Stomach (tissue), 9 donors: ENCODE measurements around the gene VANGL1. TPM values are rescaled to one million over a fixed set of nuclear protein-coding genes. Genes with fewer than 3 reads are reported as not detected.

ENCODE experiments used
- DNase-seq, 2 donors: peaks; one replicate each; pipeline versions ENCODE4 v3.0.0 to v3.0.0-alpha.2; 2013 to 2019
- H3K27ac ChIP-seq, 5 donors: fragments of 200-600 bp in 4 of 5; sonication (generic) in 4 of 5; one replicate each; pipeline ENCODE4 v1.5.1; 2013 to 2019; ENCODE audit warnings: mild to moderate bottlenecking in 1 of 5, moderate library complexity in 1 of 5
- H3K27me3 ChIP-seq, 3 donors: fragments of 200-600 bp; sonication (generic); one replicate each; pipeline ENCODE4 v1.5.1; 2017 to 2019; ENCODE audit warnings: mixed run types in 1 of 3
- H3K36me3 ChIP-seq, 4 donors: fragments of 200-600 bp; sonication (generic); 1 replicate in 3 of 4; 2 replicates in 1 of 4; pipeline ENCODE4 v1.5.1; 2016 to 2019
- H3K4me1 ChIP-seq, 4 donors: fragments of 200-600 bp; sonication (generic); one replicate each; pipeline ENCODE4 v1.5.1; 2016 to 2019
- H3K4me3 ChIP-seq, 4 donors: fragments of 200-600 bp; sonication (generic) in 3 of 4; one replicate each; pipeline ENCODE4 v1.5.1; 2016 to 2019; ENCODE audit warnings: mild to moderate bottlenecking in 1 of 4
- H3K9me3 ChIP-seq, 4 donors: fragments of 200-600 bp; sonication (generic); one replicate each; pipeline ENCODE4 v1.5.1; 2016 to 2019
- EP300 ChIP-seq: sonication (generic); formaldehyde crosslinking; IDR thresholded peaks from one replicate; pipeline ENCODE4 v1.6.1; 2017; ENCODE audit warnings: antibody characterized with exemption
- POLR2A ChIP-seq, 4 donors: fragments of 450-650 bp; IDR thresholded peaks; one replicate each; pipeline ENCODE4 v1.6.1; 2016; ENCODE audit warnings: antibody characterized with exemption in 4 of 4, control low read depth in 2 of 4, mild to moderate bottlenecking in 1 of 4, moderate library complexity in 1 of 4
- POLR2AphosphoS5 ChIP-seq, 3 donors: sonication (generic); formaldehyde crosslinking; IDR thresholded peaks; one replicate each; pipeline ENCODE4 v1.6.1; 2016; ENCODE audit warnings: antibody characterized with exemption in 3 of 3
- WGBS, 5 donors: extraction: QIAGEN DNeasy Blood & Tissue Kit in 3 of 5; methylation state at CpG; one replicate each; pipeline versions ENCODE4 v1.1.5 to v1.1.7; 2013 to 2018; 5-methylcytosine and 5-hydroxymethylcytosine counted together
- intact Hi-C: fragments of 100-400 bp; cut with DNase I; formaldehyde crosslinking; loops from one replicate; pipeline ENCODE4 v1.15.1; 2023; ENCODE audit warnings: low total_unique reads
- polyA plus RNA-seq, 3 donors: library from polyadenylated mRNA; stranded (reverse); fragments of 200-250 nt; gene quantifications; one replicate each; pipeline ENCODE4 v1.2.3, GENCODE V29; 2013
- total RNA-seq, 5 donors: library from RNA; depleted of rRNA; stranded (reverse); fragments of >200 nt; gene quantifications; one replicate each; pipeline versions ENCODE4 v1.1.0 to v1.2.3, GENCODE V29; 2014 to 2016
- TF ChIP-seq, protein P1 (sequence below), 7 experiments: fragments of 450-650 bp in 4 of 7; fragments of 200-600 bp in 3 of 7; sonication (generic) in 3 of 7; IDR thresholded peaks; one replicate each; pipeline ENCODE4 v1.5.1; 2016 to 2019; ENCODE audit warnings: antibody characterized with exemption in 7 of 7, control low read depth in 2 of 7, mild to moderate bottlenecking in 1 of 7
- donor health status: healthy with polysubstance abuse.
- donor health status: Bipolar disorder and iron deficiency.
- donor health status: healthy.

The VANGL1 gene
- total and polyA plus RNA-seq, 8 donors: 1.4 to 9.4 (median 4.7) TPM

DNA sequence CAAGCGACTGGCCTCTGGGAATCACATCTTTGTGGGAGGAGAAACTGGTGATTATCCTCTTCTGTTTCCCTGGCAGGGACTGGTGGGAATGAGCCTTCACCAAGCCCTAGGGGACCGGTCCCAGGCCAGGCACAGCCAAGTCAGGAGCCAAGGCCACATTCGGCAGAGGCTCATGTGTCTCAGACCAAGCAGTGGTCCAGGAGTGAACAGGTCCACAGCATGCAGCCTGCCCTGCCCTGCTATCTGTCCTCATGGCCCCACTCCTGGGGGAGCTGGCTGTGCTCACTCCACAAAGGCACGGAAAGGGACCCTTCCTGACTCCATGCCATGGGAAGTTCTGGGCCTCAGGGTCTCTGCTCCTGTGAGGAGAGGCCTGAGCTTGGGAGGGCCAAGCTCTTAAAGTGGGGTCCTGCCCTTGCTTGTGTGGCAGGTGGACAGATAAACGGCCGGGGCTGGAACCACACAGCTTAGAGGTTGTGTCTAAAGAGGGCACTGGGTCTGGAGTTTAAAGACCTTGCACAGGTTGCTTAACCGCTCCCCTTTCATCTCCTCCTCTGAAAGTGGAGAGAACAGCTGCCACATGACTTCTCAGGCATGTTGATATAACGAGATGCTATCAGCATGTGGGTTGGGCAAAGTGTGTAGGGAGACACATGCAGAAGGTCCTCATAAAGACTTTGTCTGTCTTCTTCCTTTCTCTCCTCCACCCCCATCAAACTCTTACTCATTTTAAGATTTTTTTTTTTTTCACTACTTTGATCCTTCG lies 69.3 kb downstream of the VANGL1 start:
- Histone ChIP-seq H3K36me3 (no peaks in the 10 kb centered on the region), H3K4me1 (peaks cover 0 to 23% (median 22%) of the 10 kb centered on the region in 4 donors), H3K4me3 (no peak overlapping the region), H3K27ac (no peak overlapping the region), H3K27me3 (no peaks in the 10 kb centered on the region), H3K9me3 (no peaks in the 10 kb centered on the region)
- intact Hi-C loops: loop anchor here (10.0 kb wide), 1 partner anchor 54 kb away; the partner anchor contains the start of gene CASQ2
- no peak for TF ChIP-seq EP300
- peak in 1 of 3 donors; percentile 25 for TF ChIP-seq POLR2AphosphoS5 (IDR thresholded peaks at IDR 0.05)
- TF ChIP-seq POLR2A (IDR thresholded peaks at IDR 0.05): no peak
- DNase-seq: peak; percentile 42 to 55
- 32 to 54% (median 43%) methylated on average over 7 to 9 of the region's 9 CpGs for WGBS, 5 donors

DNA sequence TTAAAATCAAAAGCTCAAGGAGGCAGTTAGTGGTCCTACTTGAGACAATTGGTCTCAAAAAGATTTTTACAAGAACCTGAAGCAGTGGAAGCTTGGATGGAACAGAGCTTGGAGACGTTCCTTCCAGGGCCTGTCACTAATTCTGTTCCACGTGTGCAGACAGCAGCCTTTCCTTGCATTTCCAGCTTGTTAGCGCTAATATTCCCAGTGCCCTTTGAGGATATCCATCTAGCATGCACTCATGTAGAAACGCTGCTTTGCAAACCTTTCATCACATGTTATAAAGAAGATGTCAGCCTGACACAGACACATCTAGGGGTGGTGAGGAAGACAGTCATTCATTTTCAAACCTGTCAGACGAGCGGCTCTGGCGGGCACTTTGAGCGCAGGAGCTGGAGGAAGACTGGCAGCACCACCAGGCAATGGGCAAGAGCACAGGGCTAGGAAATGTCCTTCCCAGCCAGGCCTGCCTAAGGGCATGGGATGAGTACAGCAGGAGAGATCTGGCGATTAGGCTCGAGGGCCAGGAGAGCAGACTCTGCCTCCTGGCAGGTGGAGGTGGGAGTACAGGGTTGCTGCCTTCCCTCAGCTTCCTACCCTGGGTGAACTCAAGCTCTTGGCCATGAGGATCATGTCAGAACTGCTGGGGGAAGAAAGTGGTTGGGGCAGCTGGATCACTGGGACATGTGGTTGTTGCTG lies 71.3 kb downstream of the VANGL1 start:
- DNase-seq: no peak
- Histone ChIP-seq H3K27ac (peak overlapping the region in 3 of 5 donors; percentile 20 to 65 (median 43)), H3K4me1 (peaks cover 0 to 23% (median 20%) of the 10 kb centered on the region in 4 donors), H3K36me3 (no peaks in the 10 kb centered on the region), H3K4me3 (no peak overlapping the region), H3K9me3 (no peaks in the 10 kb centered on the region), H3K27me3 (no peaks in the 10 kb centered on the region)
- TF ChIP-seq, protein P1, sequence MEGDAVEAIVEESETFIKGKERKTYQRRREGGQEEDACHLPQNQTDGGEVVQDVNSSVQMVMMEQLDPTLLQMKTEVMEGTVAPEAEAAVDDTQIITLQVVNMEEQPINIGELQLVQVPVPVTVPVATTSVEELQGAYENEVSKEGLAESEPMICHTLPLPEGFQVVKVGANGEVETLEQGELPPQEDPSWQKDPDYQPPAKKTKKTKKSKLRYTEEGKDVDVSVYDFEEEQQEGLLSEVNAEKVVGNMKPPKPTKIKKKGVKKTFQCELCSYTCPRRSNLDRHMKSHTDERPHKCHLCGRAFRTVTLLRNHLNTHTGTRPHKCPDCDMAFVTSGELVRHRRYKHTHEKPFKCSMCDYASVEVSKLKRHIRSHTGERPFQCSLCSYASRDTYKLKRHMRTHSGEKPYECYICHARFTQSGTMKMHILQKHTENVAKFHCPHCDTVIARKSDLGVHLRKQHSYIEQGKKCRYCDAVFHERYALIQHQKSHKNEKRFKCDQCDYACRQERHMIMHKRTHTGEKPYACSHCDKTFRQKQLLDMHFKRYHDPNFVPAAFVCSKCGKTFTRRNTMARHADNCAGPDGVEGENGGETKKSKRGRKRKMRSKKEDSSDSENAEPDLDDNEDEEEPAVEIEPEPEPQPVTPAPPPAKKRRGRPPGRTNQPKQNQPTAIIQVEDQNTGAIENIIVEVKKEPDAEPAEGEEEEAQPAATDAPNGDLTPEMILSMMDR (IDR thresholded peaks at IDR 0.05): no peak
- TF ChIP-seq POLR2A (IDR thresholded peaks at IDR 0.05) (no peak), EP300 (no peak), POLR2AphosphoS5 (IDR thresholded peaks at IDR 0.05) (no peak)
- intact Hi-C loops: loop anchor here (10.0 kb wide), 1 partner anchor 52 kb away; the partner anchor contains the start of gene CASQ2
- WGBS, 5 donors: 78 to 85% (median 81%) methylated on average over 10 of the region's 10 CpGs

DNA sequence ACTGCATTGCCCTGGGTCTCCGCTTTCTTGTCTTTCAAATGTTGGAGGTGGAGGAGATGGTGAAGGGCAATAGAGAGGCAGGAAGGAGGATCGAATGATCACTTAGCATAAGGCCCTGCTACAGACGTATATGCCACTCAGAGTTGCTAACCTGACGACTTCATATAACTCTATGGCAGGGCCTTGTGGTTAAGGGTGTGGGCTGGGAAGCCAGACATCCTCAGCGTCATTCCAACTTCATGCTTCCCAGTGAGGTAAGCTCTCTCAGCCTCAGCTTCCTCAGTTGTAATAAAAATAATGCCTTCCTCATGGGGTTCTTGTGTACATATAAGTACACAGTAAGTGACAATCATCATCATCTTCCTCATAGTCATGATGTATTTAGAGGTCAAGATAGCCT lies 72.1 kb downstream of the VANGL1 start:
- peak overlapping the region in 4 of 5 donors; percentile 20 to 65 (median 39) for H3K27ac ChIP-seq
- no peaks in the 10 kb centered on the region for H3K36me3 ChIP-seq
- TF ChIP-seq, protein P1 (IDR thresholded peaks at IDR 0.05): no peak
- TF ChIP-seq EP300 (no peak), POLR2A (IDR thresholded peaks at IDR 0.05) (no peak), POLR2AphosphoS5 (IDR thresholded peaks at IDR 0.05) (no peak)
- H3K27me3 ChIP-seq: no peaks in the 10 kb centered on the region
- H3K4me3 ChIP-seq: no peak overlapping the region
- 50 to 80% (median 69%) methylated on average over 3 to 5 of the region's 5 CpGs for WGBS, 5 donors
- intact Hi-C loops: loop anchor here (10.0 kb wide), 1 partner anchor 51 kb away; the partner anchor contains the start of gene CASQ2
- no peaks in the 10 kb centered on the region for H3K9me3 ChIP-seq
- peaks cover 0 to 23% (median 20%) of the 10 kb centered on the region in 4 donors for H3K4me1 ChIP-seq
- DNase-seq: peak in 1 of 2 donors; percentile 24

DNA sequence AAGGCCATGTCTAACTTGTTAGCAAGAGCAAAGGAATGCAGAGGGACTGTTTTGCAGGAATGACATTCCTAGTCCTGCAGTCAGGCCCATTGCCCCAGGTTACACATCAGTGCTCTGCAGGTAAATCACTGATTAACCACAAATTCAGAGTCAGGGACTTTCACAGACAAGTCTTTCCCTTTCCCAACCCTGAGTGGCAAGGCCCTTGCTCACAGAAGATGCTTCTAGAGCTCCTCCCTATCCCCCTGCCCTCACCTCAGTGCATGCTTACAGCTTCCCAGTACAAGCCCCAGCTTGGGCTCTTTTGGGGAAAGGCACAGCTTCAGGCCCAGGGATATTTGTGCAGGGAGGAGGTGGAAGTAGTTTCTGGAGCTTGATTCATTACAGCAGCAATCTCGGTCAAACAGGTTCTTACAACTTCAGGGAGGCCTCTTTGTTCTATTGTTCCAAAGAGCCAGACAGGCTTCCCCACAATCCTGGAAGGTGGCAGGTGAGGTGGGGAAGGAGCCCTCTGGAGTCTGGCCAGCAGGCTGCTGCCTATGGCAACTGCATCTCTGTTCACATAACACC lies 72.9 kb downstream of the VANGL1 start:
- intact Hi-C loops: loop anchor here (10.0 kb wide), 1 partner anchor 50 kb away; the partner anchor contains the start of gene CASQ2
- Histone ChIP-seq H3K9me3 (no peaks in the 10 kb centered on the region), H3K36me3 (no peaks in the 10 kb centered on the region), H3K4me1 (peaks cover 0 to 23% (median 20%) of the 10 kb centered on the region in 4 donors), H3K27me3 (no peaks in the 10 kb centered on the region), H3K27ac (peak overlapping the region in 3 of 5 donors; percentile 35 to 77 (median 65)), H3K4me3 (no peak overlapping the region)
- peak; percentile 93 to 94 for DNase-seq
- 25 to 70% (median 30%) methylated on average over 1 of the region's 1 CpG for WGBS, 5 donors
- TF ChIP-seq, protein P1 (IDR thresholded peaks at IDR 0.05): peak in 1 of 7 experiments; percentile 8
- TF ChIP-seq POLR2AphosphoS5 (IDR thresholded peaks at IDR 0.05): peak in 2 of 3 donors; percentile 37 to 59
- no peak for TF ChIP-seq POLR2A (IDR thresholded peaks at IDR 0.05)
- TF ChIP-seq EP300: no peak
